Upper lobe of left lung (tissue), 4 donors: Measurements from ENCODE around the gene CD99L2.

Source experiments
- POLR2A ChIP-seq, 4 donors: fragments of 450-650 bp; IDR thresholded peaks; one replicate each; pipeline ENCODE4 v1.5.1; 2016 to 2017; ENCODE audit warnings: antibody characterized with exemption in 4 of 4, mild to moderate bottlenecking in 2 of 4
- TF ChIP-seq, protein P1 (sequence below), 6 experiments: fragments of 450-650 bp in 4 of 6; fragments of 200-600 bp in 2 of 6; sonication (generic) in 2 of 6; IDR thresholded peaks; one replicate each; pipeline ENCODE4 v1.5.1; 2016 to 2019; ENCODE audit warnings: antibody characterized with exemption in 6 of 6

DNA sequence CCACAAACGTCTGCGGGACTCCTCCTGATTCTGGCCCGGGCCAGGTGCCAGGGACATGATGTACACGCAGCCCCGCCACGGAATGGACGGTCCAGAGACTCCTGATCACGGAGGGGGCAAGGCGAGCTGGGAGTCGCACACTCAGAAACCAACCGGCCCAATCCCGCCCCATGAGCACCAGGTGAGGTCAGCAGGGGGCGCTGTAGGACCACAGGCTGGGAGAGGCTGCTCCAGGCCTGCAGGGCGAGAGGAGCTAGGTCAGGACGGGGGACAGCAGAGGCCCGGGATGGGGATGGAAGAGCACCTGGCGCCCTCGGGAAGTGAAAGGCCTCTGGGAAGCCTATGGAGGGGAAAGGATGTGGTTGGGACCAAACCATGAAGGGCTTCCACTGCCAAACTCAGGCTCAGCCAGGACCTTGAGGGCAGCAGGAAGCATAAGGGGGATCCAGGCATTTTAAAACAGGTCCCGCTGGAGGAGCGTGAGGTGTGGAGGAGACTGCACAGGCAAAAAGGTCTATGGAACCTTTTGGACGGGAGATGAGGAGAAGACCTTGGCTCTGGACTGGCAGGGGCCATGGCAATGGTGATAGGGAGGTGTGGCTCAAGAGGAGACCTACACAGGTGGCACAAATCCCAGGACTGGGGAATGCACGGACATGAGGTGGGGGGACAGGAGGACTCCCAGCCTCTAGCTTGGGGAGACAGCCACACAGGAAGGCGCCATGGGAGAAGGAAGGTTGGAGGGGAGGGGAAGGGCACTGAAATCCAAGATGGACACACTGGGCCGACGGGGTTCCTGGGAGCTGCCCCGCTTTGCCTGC lies 126.1 kb downstream of the CD99L2 start:
- TF ChIP-seq, protein P1, sequence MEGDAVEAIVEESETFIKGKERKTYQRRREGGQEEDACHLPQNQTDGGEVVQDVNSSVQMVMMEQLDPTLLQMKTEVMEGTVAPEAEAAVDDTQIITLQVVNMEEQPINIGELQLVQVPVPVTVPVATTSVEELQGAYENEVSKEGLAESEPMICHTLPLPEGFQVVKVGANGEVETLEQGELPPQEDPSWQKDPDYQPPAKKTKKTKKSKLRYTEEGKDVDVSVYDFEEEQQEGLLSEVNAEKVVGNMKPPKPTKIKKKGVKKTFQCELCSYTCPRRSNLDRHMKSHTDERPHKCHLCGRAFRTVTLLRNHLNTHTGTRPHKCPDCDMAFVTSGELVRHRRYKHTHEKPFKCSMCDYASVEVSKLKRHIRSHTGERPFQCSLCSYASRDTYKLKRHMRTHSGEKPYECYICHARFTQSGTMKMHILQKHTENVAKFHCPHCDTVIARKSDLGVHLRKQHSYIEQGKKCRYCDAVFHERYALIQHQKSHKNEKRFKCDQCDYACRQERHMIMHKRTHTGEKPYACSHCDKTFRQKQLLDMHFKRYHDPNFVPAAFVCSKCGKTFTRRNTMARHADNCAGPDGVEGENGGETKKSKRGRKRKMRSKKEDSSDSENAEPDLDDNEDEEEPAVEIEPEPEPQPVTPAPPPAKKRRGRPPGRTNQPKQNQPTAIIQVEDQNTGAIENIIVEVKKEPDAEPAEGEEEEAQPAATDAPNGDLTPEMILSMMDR (IDR thresholded peaks at IDR 0.05) = peak; percentile 67 to 88 (median 82)
- no peak for TF ChIP-seq POLR2A (IDR thresholded peaks at IDR 0.05)
